Endothelial cell of umbilical vein (primary cell): ENCODE results near the gene RPRD2.

Experiments
- CTCF ChIP-seq, 2 donors: IDR thresholded peaks; 1 replicate in 1 of 2; 2 replicates in 1 of 2; pipeline ENCODE4 v1.5.1; 2011; ENCODE audit warnings: low read length in 2 of 2, mild to moderate bottlenecking in 2 of 2, moderate library complexity in 2 of 2, control low read depth in 1 of 2, inconsistent platforms in 1 of 2, low read depth in 1 of 2; ENCODE audit not compliant: insufficient read depth in 1 of 2; ENCODE audit errors: extremely low read depth in 1 of 2
- EZH2 ChIP-seq: IDR thresholded peaks from 2 replicates; pipeline ENCODE4 v1.6.1; 2012; ENCODE audit warnings: borderline replicate concordance, low read depth, mild to moderate bottlenecking, moderate library complexity, low read length, inconsistent platforms; ENCODE audit not compliant: severe bottlenecking
- GATA2 ChIP-seq: IDR thresholded peaks from 2 replicates; pipeline ENCODE4 v1.7.0; 2011; ENCODE audit warnings: low read depth, mild to moderate bottlenecking, moderate library complexity, mixed read lengths, low read length; ENCODE audit not compliant: insufficient read length, insufficient read depth
- MAX ChIP-seq: IDR thresholded peaks from 2 replicates; pipeline ENCODE4 v1.6.1; 2011; ENCODE audit not compliant: insufficient read depth, insufficient read length
- POLR2A ChIP-seq: IDR thresholded peaks from 2 replicates; pipeline ENCODE4 v1.6.1; 2012; ENCODE audit warnings: low read depth, mild to moderate bottlenecking, control low read depth, low read length
- POLR2AphosphoS5 ChIP-seq: IDR thresholded peaks from 2 replicates; pipeline ENCODE4 v1.6.1; 2012; ENCODE audit warnings: low read depth, mild to moderate bottlenecking, control low read depth, low read length, moderate library complexity; ENCODE audit not compliant: insufficient read depth

GRCh38 chr1:150474869-150475268 is 110.9 kb downstream of the RPRD2 start:
- TF ChIP-seq POLR2A: no peak
- no peak for TF ChIP-seq CTCF (IDR thresholded peaks at IDR 0.05; ENCODE audit: extremely low read depth in 1 of 2, insufficient read depth in 1 of 2, low read depth in 1 of 2, low read length in 2 of 2)
- TF ChIP-seq MAX: no peak
- no peak for TF ChIP-seq POLR2AphosphoS5
- no peak for TF ChIP-seq EZH2
- TF ChIP-seq GATA2: no peak
